ENCODE results near the gene RBM20. TPM values are rescaled to one million over a fixed set of nuclear protein-coding genes. Genes with fewer than 3 reads are reported as not detected.
A peak's percentile ranks its signal among the peaks of the same experiment; 100 is the strongest.

The RBM20 gene
- total RNA-seq, 4 donors from 2014 or later, result 0.62 to 7.4 (median 3.9) TPM

DNA sequence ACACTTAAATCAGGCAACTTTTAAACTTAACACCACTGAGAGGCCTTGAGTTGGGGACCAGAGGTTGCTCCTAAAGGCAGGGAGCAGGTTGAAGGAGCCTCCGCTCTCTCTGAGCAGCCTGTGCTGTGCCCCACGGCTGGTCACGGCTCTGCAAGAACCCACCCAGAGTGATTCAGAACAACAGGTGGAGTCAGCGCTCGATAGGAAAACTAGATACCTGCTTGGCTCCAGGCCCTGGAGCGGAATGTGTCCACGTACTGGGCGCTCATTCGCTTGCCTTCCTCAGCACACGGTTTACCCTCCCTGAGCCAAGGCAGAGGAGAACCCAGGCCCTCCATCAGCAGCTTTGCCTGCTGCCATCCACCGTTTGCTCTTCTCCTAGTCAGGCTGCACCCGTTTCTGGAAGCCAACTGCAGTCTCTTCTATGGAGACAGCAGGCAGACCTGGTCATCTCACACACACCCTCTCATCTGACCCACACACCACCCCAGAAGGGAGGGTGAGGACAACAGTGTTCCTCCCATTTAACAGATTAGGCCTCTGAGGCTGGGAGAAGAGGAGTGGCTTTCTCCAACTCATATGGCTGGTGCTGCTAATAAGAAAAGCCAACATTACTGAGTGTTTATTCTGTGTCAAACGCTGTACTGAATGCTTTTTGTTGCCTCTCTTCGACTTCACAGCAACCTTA lies 189.9 kb downstream of the RBM20 start:
- TF ChIP-seq EP300 (IDR thresholded peaks at IDR 0.05), result no peak
- TF ChIP-seq, protein P1, sequence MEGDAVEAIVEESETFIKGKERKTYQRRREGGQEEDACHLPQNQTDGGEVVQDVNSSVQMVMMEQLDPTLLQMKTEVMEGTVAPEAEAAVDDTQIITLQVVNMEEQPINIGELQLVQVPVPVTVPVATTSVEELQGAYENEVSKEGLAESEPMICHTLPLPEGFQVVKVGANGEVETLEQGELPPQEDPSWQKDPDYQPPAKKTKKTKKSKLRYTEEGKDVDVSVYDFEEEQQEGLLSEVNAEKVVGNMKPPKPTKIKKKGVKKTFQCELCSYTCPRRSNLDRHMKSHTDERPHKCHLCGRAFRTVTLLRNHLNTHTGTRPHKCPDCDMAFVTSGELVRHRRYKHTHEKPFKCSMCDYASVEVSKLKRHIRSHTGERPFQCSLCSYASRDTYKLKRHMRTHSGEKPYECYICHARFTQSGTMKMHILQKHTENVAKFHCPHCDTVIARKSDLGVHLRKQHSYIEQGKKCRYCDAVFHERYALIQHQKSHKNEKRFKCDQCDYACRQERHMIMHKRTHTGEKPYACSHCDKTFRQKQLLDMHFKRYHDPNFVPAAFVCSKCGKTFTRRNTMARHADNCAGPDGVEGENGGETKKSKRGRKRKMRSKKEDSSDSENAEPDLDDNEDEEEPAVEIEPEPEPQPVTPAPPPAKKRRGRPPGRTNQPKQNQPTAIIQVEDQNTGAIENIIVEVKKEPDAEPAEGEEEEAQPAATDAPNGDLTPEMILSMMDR (IDR thresholded peaks at IDR 0.05), result no peak
- TF ChIP-seq POLR2AphosphoS5 (IDR thresholded peaks at IDR 0.05), result no peak
- TF ChIP-seq POLR2A (IDR thresholded peaks at IDR 0.05), result no peak
- Histone ChIP-seq H3K27me3 (no peaks in the 10 kb centered on the region), H3K4me1 (peaks cover 17 to 57% (median 19%) of the 10 kb centered on the region in 3 donors), H3K36me3 (no peaks in the 10 kb centered on the region), H3K4me3 (no peak overlapping the region), H3K27ac (peak overlapping the region; percentile 62 to 79 (median 70)), H3K9me3 (no peaks in the 10 kb centered on the region)
- 53 to 59% methylated on average over 2 to 7 of the region's 14 CpGs for WGBS, 2 donors (ENCODE audit: low coverage in 1 of 2)
- ATAC-seq, result no peak

DNA sequence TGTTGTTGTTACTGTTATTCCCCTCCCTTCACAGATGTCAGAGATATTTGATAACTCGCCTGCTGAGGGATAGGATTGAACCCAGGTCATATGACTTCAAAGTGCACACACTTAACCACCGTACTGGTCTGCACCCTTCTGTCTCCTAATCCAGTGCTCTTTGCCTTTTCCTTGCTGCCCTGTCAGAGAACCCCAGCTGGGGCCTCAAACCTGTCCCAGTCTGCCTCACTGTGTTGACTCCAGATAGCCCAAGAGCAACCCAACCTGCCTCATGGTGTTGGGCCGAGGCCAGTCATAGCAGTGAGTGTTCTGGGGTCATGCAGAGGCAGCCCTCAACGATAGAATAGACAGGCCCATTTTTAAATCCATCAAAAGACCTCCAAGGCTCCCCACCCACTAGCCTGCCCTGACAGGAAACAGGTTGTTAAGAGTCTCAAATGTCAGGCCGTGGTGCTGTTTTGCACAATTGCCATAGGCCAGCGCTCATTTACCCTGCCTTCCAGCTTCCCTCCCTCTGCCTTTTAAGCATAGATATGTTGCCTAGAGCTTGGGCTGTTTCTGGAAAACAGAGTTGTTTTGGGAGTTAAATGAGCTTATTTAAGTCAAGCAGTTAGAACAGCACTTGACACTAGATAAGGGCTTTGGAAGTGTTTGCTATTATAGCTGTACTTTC lies 190.6 kb downstream of the RBM20 start:
- H3K9me3 ChIP-seq, result no peaks in the 10 kb centered on the region
- whole genome bisulfite sequencing, 2 donors (ENCODE audit: low coverage in 1 of 2), result 19 to 23% methylated on average over 5 to 6 of the region's 6 CpGs
- no peaks in the 10 kb centered on the region for H3K36me3 ChIP-seq
- no peaks in the 10 kb centered on the region for H3K27me3 ChIP-seq
- H3K4me1 ChIP-seq, result peaks cover 17 to 50% (median 19%) of the 10 kb centered on the region in 3 donors
- peak overlapping the region; percentile 62 to 79 (median 70) for H3K27ac ChIP-seq
- TF ChIP-seq POLR2A (IDR thresholded peaks at IDR 0.05) (no peak), POLR2AphosphoS5 (IDR thresholded peaks at IDR 0.05) (no peak), EP300 (IDR thresholded peaks at IDR 0.05) (no peak)
- TF ChIP-seq, protein P1 (IDR thresholded peaks at IDR 0.05), result no peak
- H3K4me3 ChIP-seq, result no peak overlapping the region
- peak; percentile 48 for ATAC-seq

DNA sequence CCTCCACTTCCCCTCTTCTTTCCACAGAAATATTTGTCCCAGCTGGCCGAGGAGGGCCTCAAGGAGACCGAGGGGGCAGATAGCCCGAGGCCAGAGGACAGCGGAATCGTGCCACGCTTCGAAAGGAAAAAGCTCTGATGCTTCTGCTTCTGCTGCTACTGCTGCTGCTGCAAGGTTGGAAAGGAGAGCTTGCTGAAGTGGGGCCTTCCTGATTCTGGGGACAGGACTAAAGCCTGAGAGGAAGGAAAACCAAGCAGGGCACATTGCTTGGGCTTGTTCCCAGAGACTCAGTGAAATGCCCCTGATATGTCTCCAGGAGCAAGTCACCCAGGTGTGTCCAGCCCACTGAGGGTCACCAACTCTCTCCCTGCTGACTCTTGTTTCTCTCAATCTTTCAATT lies 191.7 kb downstream of the RBM20 start:
- no peaks in the 10 kb centered on the region for H3K9me3 ChIP-seq
- H3K36me3 ChIP-seq, result no peaks in the 10 kb centered on the region
- H3K27ac ChIP-seq, result peak overlapping the region; percentile 62 to 79 (median 68)
- H3K4me1 ChIP-seq, result peaks cover 17 to 49% (median 19%) of the 10 kb centered on the region in 3 donors
- H3K27me3 ChIP-seq, result no peaks in the 10 kb centered on the region
- 65% methylated on average over 6 of the region's 7 CpGs; no CpG with 5 or more reads in 1 of the 2 donors for WGBS, 2 donors (ENCODE audit: low coverage in 1 of 2)
- no peak overlapping the region for H3K4me3 ChIP-seq
- no peak for TF ChIP-seq POLR2AphosphoS5 (IDR thresholded peaks at IDR 0.05)
- TF ChIP-seq POLR2A (IDR thresholded peaks at IDR 0.05), result no peak
- TF ChIP-seq EP300 (IDR thresholded peaks at IDR 0.05), result no peak
- TF ChIP-seq, protein P1 (IDR thresholded peaks at IDR 0.05), result no peak
- ATAC-seq, result no peak

DNA sequence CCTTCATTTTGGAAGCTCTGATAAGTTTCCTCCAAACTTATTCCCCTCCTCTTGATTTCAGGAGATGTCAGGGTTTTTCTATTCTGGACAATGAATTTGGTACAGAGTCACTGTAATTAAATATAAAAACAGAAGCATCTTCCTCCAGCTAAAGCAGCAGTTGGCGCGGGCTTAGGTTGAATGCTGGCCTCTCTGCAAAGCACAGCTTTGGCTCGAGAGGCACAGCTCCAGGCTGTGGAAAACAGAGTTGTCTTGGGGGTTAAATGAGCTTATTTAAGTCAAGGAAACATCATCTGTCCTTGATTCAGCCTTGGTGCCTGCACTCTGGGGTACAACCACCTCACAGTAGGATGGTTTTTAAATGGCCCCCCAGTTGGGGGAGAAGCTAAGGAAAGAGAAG lies 192.6 kb downstream of the RBM20 start:
- H3K9me3 ChIP-seq, result no peaks in the 10 kb centered on the region
- H3K4me1 ChIP-seq, result peaks cover 17 to 49% (median 19%) of the 10 kb centered on the region in 3 donors
- peak overlapping the region; percentile 20 to 79 (median 72) for H3K27ac ChIP-seq
- no peaks in the 10 kb centered on the region for H3K36me3 ChIP-seq
- no peak for ATAC-seq
- WGBS, 2 donors (ENCODE audit: low coverage in 1 of 2), result 40 to 76% methylated on average over 1 to 3 of the region's 3 CpGs
- no peak overlapping the region for H3K4me3 ChIP-seq
- no peaks in the 10 kb centered on the region for H3K27me3 ChIP-seq
- TF ChIP-seq EP300 (IDR thresholded peaks at IDR 0.05) (no peak), POLR2A (IDR thresholded peaks at IDR 0.05) (no peak), POLR2AphosphoS5 (IDR thresholded peaks at IDR 0.05) (no peak)
- TF ChIP-seq, protein P1 (IDR thresholded peaks at IDR 0.05), result no peak

Data from gastroesophageal sphincter (tissue), 4 donors.